HepG2 (cell line): ENCODE data around the gene TSC22D2. TPM values are rescaled to one million over a fixed set of nuclear protein-coding genes. Genes with fewer than 3 reads are reported as not detected.

Experiments
- CCDC6 ChIP-seq: sonication (generic); formaldehyde crosslinking; IDR thresholded peaks from 2 replicates; pipeline ENCODE4 v1.8.1; 2022; ENCODE audit warnings: mild to moderate bottlenecking, missing genetic modification reagents, moderate library complexity
- HNRNPL ChIP-seq: fragments of 200-400 bp; formaldehyde crosslinking; IDR thresholded peaks from 2 replicates; pipeline ENCODE4 v1.6.1; 2017; ENCODE audit warnings: mild to moderate bottlenecking, low read depth, low read length
- HNRNPLL ChIP-seq: fragments of 200-400 bp; formaldehyde crosslinking; IDR thresholded peaks from 2 replicates; pipeline ENCODE4 v1.6.1; 2017; ENCODE audit warnings: mild to moderate bottlenecking, low read depth, low read length; ENCODE audit not compliant: poor library complexity, severe bottlenecking
- ISL2 ChIP-seq: sonication (generic); formaldehyde crosslinking; IDR thresholded peaks from 2 replicates; pipeline ENCODE4 v1.5.0; 2020; ENCODE audit warnings: missing genetic modification reagents
- KDM5B ChIP-seq: sonication (generic); formaldehyde crosslinking; IDR thresholded peaks from 2 replicates; pipeline ENCODE4 v1.4.0; 2020; ENCODE audit warnings: missing genetic modification reagents, mild to moderate bottlenecking, borderline replicate concordance
- MAF1 ChIP-seq: sonication (generic); formaldehyde crosslinking; IDR thresholded peaks from 2 replicates; pipeline ENCODE4 v1.5.0; 2020; ENCODE audit warnings: missing genetic modification reagents, borderline replicate concordance
- MYC ChIP-seq: sonication (generic); formaldehyde crosslinking; IDR thresholded peaks from 2 replicates; pipeline ENCODE4 v1.9.0; 2021; ENCODE audit warnings: missing genetic modification reagents, borderline replicate concordance
- NFKB2 ChIP-seq: sonication (generic); formaldehyde crosslinking; IDR thresholded peaks from 2 replicates; pipeline ENCODE4 v1.4.0; 2020; ENCODE audit warnings: missing genetic modification reagents, borderline replicate concordance
- PPARG ChIP-seq: conservative IDR thresholded peaks from 2 replicates; pipeline ENCODE4 v1.6.1; 2016; ENCODE audit warnings: missing biosample characterization, missing genetic modification reagents
- ZEB1 ChIP-seq: IDR thresholded peaks from 2 replicates; pipeline ENCODE4 v1.6.1; 2012; ENCODE audit warnings: mild to moderate bottlenecking, low read depth, inconsistent platforms; ENCODE audit not compliant: insufficient replicate concordance
- ZNF501 ChIP-seq: sonication (generic); formaldehyde crosslinking; IDR thresholded peaks from 2 replicates; pipeline ENCODE4 v1.5.1; 2020; ENCODE audit warnings: mild to moderate bottlenecking, moderate library complexity, missing genetic modification reagents
- ZNF850 ChIP-seq: sonication (generic); formaldehyde crosslinking; conservative IDR thresholded peaks from 2 replicates; pipeline ENCODE4 v1.9.0; 2021; ENCODE audit warnings: mild to moderate bottlenecking, missing genetic modification reagents
- polyA plus RNA-seq, 8 experiments: library from polyadenylated mRNA; depleted of rRNA in 3 of 8; stranded (reverse) in 7 of 8; unstranded in 1 of 8; fragments of >200 nt; fragmentation: Illumina TruSeq in 4 of 8; extraction: Trizol in 4 of 8; gene quantifications; 2 replicates each; pipeline versions ENCODE4 v1.2.1 to v1.2.3, GENCODE V29; 2011 to 2016; ENCODE audit warnings: low read depth in 4 of 8, missing spikeins in 1 of 8, mixed read lengths in 1 of 8; ENCODE audit not compliant: insufficient read depth in 1 of 8
- total RNA-seq, 5 experiments: library from RNA; depleted of rRNA; stranded (reverse); fragments of >200 nt; fragmentation: Illumina TruSeq; extraction: Trizol; gene quantifications; 2 replicates each; pipeline ENCODE4 v1.2.3, GENCODE V29; 2016; ENCODE audit warnings: low read depth in 1 of 5
- TF ChIP-seq, protein P1 (sequence below): sonication (generic); formaldehyde crosslinking; IDR thresholded peaks from 2 replicates; pipeline ENCODE4 v1.4.0; 2020; ENCODE audit warnings: missing genetic modification reagents, borderline replicate concordance
- TF ChIP-seq, protein P2 (sequence below): sonication (generic); formaldehyde crosslinking; IDR thresholded peaks from 2 replicates; pipeline ENCODE4 v1.4.0; 2020; ENCODE audit warnings: mild to moderate bottlenecking, missing genetic modification reagents
- TF ChIP-seq, protein P3 (sequence below): sonication (generic); formaldehyde crosslinking; IDR thresholded peaks from 2 replicates; pipeline ENCODE4 v1.8.1; 2023; ENCODE audit warnings: mild to moderate bottlenecking, moderate library complexity, missing genetic modification reagents
- TF ChIP-seq, protein P4 (sequence below): sonication (generic); formaldehyde crosslinking; IDR thresholded peaks from 2 replicates; pipeline ENCODE4 v1.8.1; 2023; ENCODE audit warnings: mild to moderate bottlenecking, inconsistent platforms, moderate library complexity, missing genetic modification reagents, borderline replicate concordance
- TF ChIP-seq, protein P5 (sequence below): sonication (generic); formaldehyde crosslinking; IDR thresholded peaks from 2 replicates; pipeline ENCODE4 v1.4.0; 2020; ENCODE audit warnings: missing genetic modification reagents
- TF ChIP-seq, protein P6 (sequence below): sonication (generic); formaldehyde crosslinking; IDR thresholded peaks from 2 replicates; pipeline ENCODE4 v1.4.0; 2020; ENCODE audit warnings: mild to moderate bottlenecking, low read depth, missing genetic modification reagents

Gene TSC22D2
- total and polyA plus RNA-seq, 2 of the 13 experiments (the other 11 are each of a cell fraction or from before 2014, with no cell fraction given), result 4.6 to 8.2 TPM

DNA sequence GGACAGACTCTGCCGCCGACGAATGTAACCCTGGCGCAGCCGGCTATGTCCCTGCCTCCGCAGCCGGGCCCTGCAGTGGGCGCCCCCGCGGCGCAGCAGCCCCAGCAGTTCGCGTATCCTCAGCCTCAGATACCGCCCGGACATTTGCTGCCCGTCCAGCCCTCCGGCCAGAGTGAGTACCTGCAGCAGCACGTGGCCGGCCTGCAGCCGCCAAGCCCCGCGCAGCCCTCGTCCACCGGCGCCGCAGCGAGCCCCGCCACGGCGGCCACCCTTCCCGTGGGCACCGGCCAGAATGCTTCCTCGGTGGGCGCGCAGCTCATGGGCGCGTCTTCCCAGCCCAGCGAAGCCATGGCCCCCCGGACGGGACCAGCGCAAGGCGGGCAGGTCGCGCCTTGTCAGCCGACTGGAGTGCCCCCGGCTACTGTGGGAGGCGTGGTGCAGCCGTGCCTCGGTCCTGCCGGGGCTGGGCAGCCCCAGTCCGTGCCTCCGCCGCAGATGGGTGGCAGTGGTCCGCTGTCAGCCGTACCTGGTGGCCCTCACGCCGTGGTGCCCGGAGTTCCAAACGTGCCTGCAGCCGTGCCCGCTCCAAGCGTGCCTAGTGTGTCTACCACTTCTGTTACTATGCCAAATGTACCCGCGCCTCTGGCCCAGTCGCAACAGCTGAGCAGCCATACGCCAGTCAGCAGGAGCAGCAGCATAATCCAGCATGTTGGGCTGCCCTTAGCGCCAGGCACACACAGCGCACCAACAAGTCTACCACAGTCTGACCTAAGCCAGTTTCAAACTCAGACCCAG lies 2.4 kb downstream of the TSC22D2 start (continued):
- TF ChIP-seq, protein P1, sequence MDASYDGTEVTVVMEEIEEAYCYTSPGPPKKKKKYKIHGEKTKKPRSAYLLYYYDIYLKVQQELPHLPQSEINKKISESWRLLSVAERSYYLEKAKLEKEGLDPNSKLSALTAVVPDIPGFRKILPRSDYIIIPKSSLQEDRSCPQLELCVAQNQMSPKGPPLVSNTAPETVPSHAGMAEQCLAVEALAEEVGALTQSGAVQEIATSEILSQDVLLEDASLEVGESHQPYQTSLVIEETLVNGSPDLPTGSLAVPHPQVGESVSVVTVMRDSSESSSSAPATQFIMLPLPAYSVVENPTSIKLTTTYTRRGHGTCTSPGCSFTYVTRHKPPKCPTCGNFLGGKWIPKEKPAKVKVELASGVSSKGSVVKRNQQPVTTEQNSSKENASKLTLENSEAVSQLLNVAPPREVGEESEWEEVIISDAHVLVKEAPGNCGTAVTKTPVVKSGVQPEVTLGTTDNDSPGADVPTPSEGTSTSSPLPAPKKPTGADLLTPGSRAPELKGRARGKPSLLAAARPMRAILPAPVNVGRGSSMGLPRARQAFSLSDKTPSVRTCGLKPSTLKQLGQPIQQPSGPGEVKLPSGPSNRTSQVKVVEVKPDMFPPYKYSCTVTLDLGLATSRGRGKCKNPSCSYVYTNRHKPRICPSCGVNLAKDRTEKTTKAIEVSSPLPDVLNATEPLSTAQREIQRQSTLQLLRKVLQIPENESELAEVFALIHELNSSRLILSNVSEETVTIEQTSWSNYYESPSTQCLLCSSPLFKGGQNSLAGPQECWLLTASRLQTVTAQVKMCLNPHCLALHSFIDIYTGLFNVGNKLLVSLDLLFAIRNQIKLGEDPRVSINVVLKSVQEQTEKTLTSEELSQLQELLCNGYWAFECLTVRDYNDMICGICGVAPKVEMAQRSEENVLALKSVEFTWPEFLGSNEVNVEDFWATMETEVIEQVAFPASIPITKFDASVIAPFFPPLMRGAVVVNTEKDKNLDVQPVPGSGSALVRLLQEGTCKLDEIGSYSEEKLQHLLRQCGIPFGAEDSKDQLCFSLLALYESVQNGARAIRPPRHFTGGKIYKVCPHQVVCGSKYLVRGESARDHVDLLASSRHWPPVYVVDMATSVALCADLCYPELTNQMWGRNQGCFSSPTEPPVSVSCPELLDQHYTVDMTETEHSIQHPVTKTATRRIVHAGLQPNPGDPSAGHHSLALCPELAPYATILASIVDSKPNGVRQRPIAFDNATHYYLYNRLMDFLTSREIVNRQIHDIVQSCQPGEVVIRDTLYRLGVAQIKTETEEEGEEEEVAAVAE (CRISPR knock-in tag), result no peak
- TF ChIP-seq, protein P2, sequence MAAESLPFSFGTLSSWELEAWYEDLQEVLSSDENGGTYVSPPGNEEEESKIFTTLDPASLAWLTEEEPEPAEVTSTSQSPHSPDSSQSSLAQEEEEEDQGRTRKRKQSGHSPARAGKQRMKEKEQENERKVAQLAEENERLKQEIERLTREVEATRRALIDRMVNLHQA (CRISPR knock-in tag), result no peak
- 0 out of 2 replicates have a peak, but pooled peaks have one; percentile 29 for TF ChIP-seq MAF1 (CRISPR knock-in tag)
- TF ChIP-seq, protein P3, sequence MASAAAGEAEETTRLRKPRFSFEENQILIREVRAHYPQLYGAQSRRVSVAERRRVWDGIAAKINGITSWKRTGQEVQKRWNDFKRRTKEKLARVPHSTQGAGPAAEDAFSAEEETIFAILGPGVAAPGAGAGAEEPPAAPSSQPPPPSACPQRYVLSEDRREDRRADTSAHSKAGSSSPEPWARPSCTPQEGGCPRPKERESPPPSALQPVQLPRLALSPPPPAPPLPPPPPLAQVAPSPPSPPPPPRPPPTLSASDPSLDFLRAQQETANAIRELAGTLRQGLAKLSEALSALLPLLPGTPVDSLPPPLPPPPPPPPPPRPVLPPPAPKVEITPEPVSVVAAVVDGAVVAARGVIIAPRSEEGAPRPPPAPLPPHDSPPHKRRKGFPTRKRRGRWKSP (CRISPR knock-in tag), result peak; percentile 62; the same call in 1 of the 2 replicates
- TF ChIP-seq ZEB1, result no peak
- TF ChIP-seq, protein P4, sequence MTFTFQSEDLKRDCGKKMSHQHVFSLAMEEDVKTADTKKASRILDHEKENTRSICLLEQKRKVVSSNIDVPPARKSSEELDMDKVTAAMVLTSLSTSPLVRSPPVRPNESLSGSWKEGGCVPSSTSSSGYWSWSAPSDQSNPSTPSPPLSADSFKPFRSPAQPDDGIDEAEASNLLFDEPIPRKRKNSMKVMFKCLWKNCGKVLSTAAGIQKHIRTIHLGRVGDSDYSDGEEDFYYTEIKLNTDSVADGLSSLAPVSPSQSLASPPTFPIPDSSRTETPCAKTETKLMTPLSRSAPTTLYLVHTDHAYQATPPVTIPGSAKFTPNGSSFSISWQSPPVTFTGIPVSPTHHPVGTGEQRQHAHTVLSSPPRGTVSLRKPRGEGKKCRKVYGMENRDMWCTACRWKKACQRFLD (CRISPR knock-in tag), result 0 out of 2 replicates have a peak, but pooled peaks have one; percentile 43
- TF ChIP-seq ISL2 (CRISPR knock-in tag), result no peak; the same call in 1 of the 2 replicates
- no peak for TF ChIP-seq PPARG
- TF ChIP-seq ZNF850, result no peak
- peak; percentile 38 for TF ChIP-seq HNRNPLL
- TF ChIP-seq ZNF501, result no peak
- TF ChIP-seq, protein P5, sequence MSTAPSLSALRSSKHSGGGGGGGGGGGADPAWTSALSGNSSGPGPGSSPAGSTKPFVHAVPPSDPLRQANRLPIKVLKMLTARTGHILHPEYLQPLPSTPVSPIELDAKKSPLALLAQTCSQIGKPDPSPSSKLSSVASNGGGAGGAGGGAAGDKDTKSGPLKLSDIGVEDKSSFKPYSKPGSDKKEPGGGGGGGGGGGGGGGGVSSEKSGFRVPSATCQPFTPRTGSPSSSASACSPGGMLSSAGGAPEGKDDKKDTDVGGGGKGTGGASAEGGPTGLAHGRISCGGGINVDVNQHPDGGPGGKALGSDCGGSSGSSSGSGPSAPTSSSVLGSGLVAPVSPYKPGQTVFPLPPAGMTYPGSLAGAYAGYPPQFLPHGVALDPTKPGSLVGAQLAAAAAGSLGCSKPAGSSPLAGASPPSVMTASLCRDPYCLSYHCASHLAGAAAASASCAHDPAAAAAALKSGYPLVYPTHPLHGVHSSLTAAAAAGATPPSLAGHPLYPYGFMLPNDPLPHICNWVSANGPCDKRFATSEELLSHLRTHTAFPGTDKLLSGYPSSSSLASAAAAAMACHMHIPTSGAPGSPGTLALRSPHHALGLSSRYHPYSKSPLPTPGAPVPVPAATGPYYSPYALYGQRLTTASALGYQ, result 0 out of 2 replicates have a peak, but pooled peaks have one; percentile 15
- TF ChIP-seq NFKB2, result 0 out of 2 replicates have a peak, but pooled peaks have one; percentile 14
- TF ChIP-seq CCDC6 (CRISPR knock-in tag), result 0 out of 2 replicates have a peak, but pooled peaks have one; percentile 24
- peak; percentile 62 for TF ChIP-seq MYC
- peak; percentile 78 for TF ChIP-seq KDM5B (CRISPR knock-in tag)
- TF ChIP-seq, protein P6, sequence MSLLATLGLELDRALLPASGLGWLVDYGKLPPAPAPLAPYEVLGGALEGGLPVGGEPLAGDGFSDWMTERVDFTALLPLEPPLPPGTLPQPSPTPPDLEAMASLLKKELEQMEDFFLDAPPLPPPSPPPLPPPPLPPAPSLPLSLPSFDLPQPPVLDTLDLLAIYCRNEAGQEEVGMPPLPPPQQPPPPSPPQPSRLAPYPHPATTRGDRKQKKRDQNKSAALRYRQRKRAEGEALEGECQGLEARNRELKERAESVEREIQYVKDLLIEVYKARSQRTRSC (CRISPR knock-in tag), result 0 out of 2 replicates have a peak, but pooled peaks have one; percentile 24
- 0 out of 2 replicates have a peak, but pooled peaks have one; percentile 42 for TF ChIP-seq HNRNPL
